Medulla oblongata (tissue), 1 donor: ENCODE measurements around the gene LCA5.
A peak's percentile ranks its signal among the peaks of the same experiment; 100 is the strongest.
"Not testable (repeated sequence)": the region's sequence is repeated elsewhere in the genome, so short reads cannot be mapped to it uniquely, and the experiment has no call there.

Experiments
- DNase-seq: peaks from one replicate; pipeline ENCODE4 v3.0.0-alpha.2; 2015; ENCODE audit errors: extremely low spot score

The LCA5 gene

GRCh38 chr6:79538106-79538971 is 1.1 kb upstream of the LCA5 start:
- peak; percentile 61 for DNase-seq

- DNase-seq = peak; percentile 53
Measured at GRCh38 chr6:79536585-79536953, 661 bp downstream of the LCA5 start.

GRCh38 chr6:79529567-79529966 is 7.7 kb downstream of the LCA5 start:
- not testable (repeated sequence) for DNase-seq

GRCh38 chr6:79526897-79527296 is 10.3 kb downstream of the LCA5 start:
- DNase-seq = no peak

- no peak for DNase-seq
Measured at GRCh38 chr6:79525272-79526100, 11.7 kb downstream of the LCA5 start.

GRCh38 chr6:79524065-79524464 is 13.2 kb downstream of the LCA5 start:
- no peak for DNase-seq

GRCh38 chr6:79522609-79523008 is 14.6 kb downstream of the LCA5 start:
- DNase-seq = no peak

- no peak for DNase-seq
Measured at GRCh38 chr6:79520534-79520933, 16.7 kb downstream of the LCA5 start.

- no peak for DNase-seq
Measured at GRCh38 chr6:79518842-79519241, 18.4 kb downstream of the LCA5 start.

- no peak for DNase-seq
Measured at GRCh38 chr6:79515436-79515835, 21.8 kb downstream of the LCA5 start.

- DNase-seq = no peak
Measured at GRCh38 chr6:79513111-79513510, 24.1 kb downstream of the LCA5 start.

GRCh38 chr6:79512014-79512413 is 25.2 kb downstream of the LCA5 start:
- DNase-seq = no peak

GRCh38 chr6:79510707-79511106 is 26.5 kb downstream of the LCA5 start:
- DNase-seq = no peak

- no peak for DNase-seq
Measured at GRCh38 chr6:79506251-79506650, 31.0 kb downstream of the LCA5 start.

- DNase-seq = no peak
Measured at GRCh38 chr6:79504372-79504771, 32.9 kb downstream of the LCA5 start.

GRCh38 chr6:79498842-79499241 is 38.4 kb downstream of the LCA5 start:
- no peak for DNase-seq

GRCh38 chr6:79495246-79495645 is 42.0 kb downstream of the LCA5 start:
- DNase-seq = no peak

- DNase-seq = no peak
Measured at GRCh38 chr6:79494841-79495240, 42.4 kb downstream of the LCA5 start.

GRCh38 chr6:79470728-79471127 is 66.5 kb downstream of the LCA5 start:
- DNase-seq = no peak

GRCh38 chr6:79469376-79470246 is 67.6 kb downstream of the LCA5 start:
- no peak for DNase-seq

- no peak for DNase-seq
Measured at GRCh38 chr6:79468587-79468986, 68.6 kb downstream of the LCA5 start.

GRCh38 chr6:79468116-79468515 is 69.1 kb downstream of the LCA5 start:
- no peak for DNase-seq
